ENCODE results near the gene ATP10B. TPM values are rescaled to one million over a fixed set of nuclear protein-coding genes. Genes with fewer than 3 reads are reported as not detected.

Gene ATP10B
- total and polyA plus RNA-seq, 2 of the 8 experiments (the other 6 are each of a cell fraction or from before 2014, with no cell fraction given) = 0.06 to 0.11 TPM

DNA sequence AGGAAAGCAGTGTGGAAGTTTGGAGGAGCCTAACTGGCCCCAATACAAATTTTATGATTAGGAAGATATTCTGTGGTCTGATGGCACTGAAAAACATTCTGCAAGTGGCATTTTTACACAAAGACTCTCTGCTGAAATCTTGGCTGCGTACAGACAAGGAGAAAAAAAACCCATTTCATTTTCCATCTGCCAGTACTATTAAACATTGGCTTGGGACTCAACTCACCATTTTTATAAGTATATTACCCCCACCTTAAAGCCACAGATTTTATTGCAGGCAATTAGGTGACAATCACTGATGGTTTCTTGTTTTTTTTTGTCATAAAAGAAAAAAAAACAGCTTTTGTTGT, 223.4 kb downstream of the ATP10B start:
- Histone ChIP-seq H3K18ac (ENCODE audit: extremely low read depth, low read length) (no peak overlapping the region), H3K9ac (replicated peaks in 1 of 4; ENCODE audit: extremely low read depth in 1 of 4, low read depth in 3 of 4, low read length in 3 of 4) (no peak overlapping the region), H4K5ac (ENCODE audit: insufficient read length, low read depth, low read length) (no peak overlapping the region), H3K4me2 (ENCODE audit: insufficient read depth in 1 of 2, low read depth in 2 of 2, low read length in 2 of 2) (no peak overlapping the region), H3K79me2 (ENCODE audit: control insufficient read depth in 1 of 2, insufficient read depth in 2 of 2, low read length in 2 of 2) (no peaks in the 10 kb centered on the region), H3K9me3 (ENCODE audit: insufficient read depth in 2 of 2, low read depth in 1 of 2, low read length in 1 of 2) (no peaks in the 10 kb centered on the region), H3K27ac (ENCODE audit: low read depth, low read length) (no peak overlapping the region), H2AK5ac (ENCODE audit: low read depth, low read length) (no peak overlapping the region), H3K4me3 (ENCODE audit: extremely low read depth in 1 of 4, insufficient read depth in 2 of 4, low read depth in 3 of 4, low read length in 4 of 4) (no peak overlapping the region), H2BK5ac (ENCODE audit: low read depth, low read length) (no peak overlapping the region), H2BK120ac (replicated peaks; ENCODE audit: low read depth, low read length) (no peak overlapping the region), H4K8ac (ENCODE audit: extremely low read depth, insufficient read depth, low read length) (no peak overlapping the region), H3K23ac (ENCODE audit: insufficient read length) (no peak overlapping the region), H2BK15ac (ENCODE audit: low read length) (no peak overlapping the region), H2BK20ac (ENCODE audit: low read length) (no peak overlapping the region), H3K27me3 (replicated peaks in 1 of 4; ENCODE audit: control insufficient read depth in 3 of 4, extremely low read depth in 1 of 4, insufficient read depth in 3 of 4, low read length in 3 of 4) (no peaks in the 10 kb centered on the region), H4K20me1 (replicated peaks in 1 of 2; ENCODE audit: control insufficient read depth in 1 of 2, insufficient read depth in 2 of 2, low read length in 2 of 2) (no peaks in the 10 kb centered on the region), H2BK12ac (ENCODE audit: low read depth, low read length) (no peak overlapping the region), H3K56ac (replicated peaks; ENCODE audit: insufficient read length, low read depth, low read length) (no peak overlapping the region), H3K36me3 (ENCODE audit: control insufficient read depth in 2 of 4, insufficient read depth in 4 of 4, low read length in 3 of 4) (no peaks in the 10 kb centered on the region), H3K79me1 (ENCODE audit: low read depth, low read length) (no peaks in the 10 kb centered on the region), H4K91ac (replicated peaks; ENCODE audit: insufficient read length, low read length) (no peak overlapping the region), H3K4me1 (replicated peaks in 1 of 4; ENCODE audit: control insufficient read depth in 3 of 4, insufficient read depth in 4 of 4, low read length in 3 of 4) (0 out of 7 replicates have a peak, but pooled peaks cover 0 to 3% (median 0%) of the 10 kb centered on the region in 4 experiments), H2AFZ (ENCODE audit: low read length) (no peak overlapping the region), H3K14ac (ENCODE audit: insufficient read length) (no peak overlapping the region), H3K23me2 (ENCODE audit: low read depth, low read length) (no peaks in the 10 kb centered on the region), H3K4ac (replicated peaks; ENCODE audit: insufficient read length, low read depth, low read length) (no peak overlapping the region)
- 100% methylated on average over 1 of the region's 1 CpG; no CpG with 5 or more reads in 1 of the 2 experiments for WGBS, 2 experiments (ENCODE audit: extremely low coverage in 1 of 2, insufficient coverage in 1 of 2, insufficient read length in 1 of 2, insufficient replicate concordance in 2 of 2, low coverage in 1 of 2, low lambda C conversion rate in 2 of 2, missing lambda C conversion rate in 1 of 2)
- ChIA-PET CTCF (ENCODE audit: partially characterized antibody) (interaction anchor here (0.5 kb wide), 1 partner anchor 57 kb away, joined by 4 read pairs; no protein-coding TSS in a partner anchor), POLR2A (ENCODE audit: partially characterized antibody) (no interaction called here)
- FAIRE-seq (no peak), DNase-seq (ENCODE audit: low read depth in 1 of 2, low spot score in 2 of 2) (no peak)
- TF ChIP-seq, protein P1, sequence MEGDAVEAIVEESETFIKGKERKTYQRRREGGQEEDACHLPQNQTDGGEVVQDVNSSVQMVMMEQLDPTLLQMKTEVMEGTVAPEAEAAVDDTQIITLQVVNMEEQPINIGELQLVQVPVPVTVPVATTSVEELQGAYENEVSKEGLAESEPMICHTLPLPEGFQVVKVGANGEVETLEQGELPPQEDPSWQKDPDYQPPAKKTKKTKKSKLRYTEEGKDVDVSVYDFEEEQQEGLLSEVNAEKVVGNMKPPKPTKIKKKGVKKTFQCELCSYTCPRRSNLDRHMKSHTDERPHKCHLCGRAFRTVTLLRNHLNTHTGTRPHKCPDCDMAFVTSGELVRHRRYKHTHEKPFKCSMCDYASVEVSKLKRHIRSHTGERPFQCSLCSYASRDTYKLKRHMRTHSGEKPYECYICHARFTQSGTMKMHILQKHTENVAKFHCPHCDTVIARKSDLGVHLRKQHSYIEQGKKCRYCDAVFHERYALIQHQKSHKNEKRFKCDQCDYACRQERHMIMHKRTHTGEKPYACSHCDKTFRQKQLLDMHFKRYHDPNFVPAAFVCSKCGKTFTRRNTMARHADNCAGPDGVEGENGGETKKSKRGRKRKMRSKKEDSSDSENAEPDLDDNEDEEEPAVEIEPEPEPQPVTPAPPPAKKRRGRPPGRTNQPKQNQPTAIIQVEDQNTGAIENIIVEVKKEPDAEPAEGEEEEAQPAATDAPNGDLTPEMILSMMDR (IDR thresholded peaks at IDR 0.05; ENCODE audit: control extremely low read depth in 1 of 3, insufficient read depth in 1 of 3, low read depth in 1 of 3, low read length in 3 of 3) = no peak
- TF ChIP-seq, protein P2, sequence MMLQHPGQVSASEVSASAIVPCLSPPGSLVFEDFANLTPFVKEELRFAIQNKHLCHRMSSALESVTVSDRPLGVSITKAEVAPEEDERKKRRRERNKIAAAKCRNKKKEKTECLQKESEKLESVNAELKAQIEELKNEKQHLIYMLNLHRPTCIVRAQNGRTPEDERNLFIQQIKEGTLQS (IDR thresholded peaks at IDR 0.05; ENCODE audit: insufficient read depth, low read depth, low read length) = no peak
- TF ChIP-seq GTF2F1 (IDR thresholded peaks at IDR 0.05; ENCODE audit: borderline replicate concordance, low read depth, low read length) = no peak
- no peak for TF ChIP-seq EP300 (IDR thresholded peaks at IDR 0.05; ENCODE audit: borderline replicate concordance in 1 of 2, low read depth in 2 of 2, low read length in 2 of 2)
- TF ChIP-seq EGR1 (IDR thresholded peaks at IDR 0.05; ENCODE audit: borderline replicate concordance, low read depth, low read length) = no peak
- TF ChIP-seq HDAC6 (IDR thresholded peaks at IDR 0.05; ENCODE audit: low read depth, low read length) = no peak
- no peak for TF ChIP-seq SP1 (IDR thresholded peaks at IDR 0.05; ENCODE audit: low read depth, low read length)
- no peak for TF ChIP-seq BCL11A (IDR thresholded peaks at IDR 0.05; ENCODE audit: low read depth in 2 of 2, low read length in 2 of 2)
- TF ChIP-seq RXRA (IDR thresholded peaks at IDR 0.05; ENCODE audit: insufficient read depth, low read depth, low read length) = no peak
- no peak for TF ChIP-seq SIRT6 (IDR thresholded peaks at IDR 0.05; ENCODE audit: low read length)
- no peak for TF ChIP-seq CREB1 (IDR thresholded peaks at IDR 0.05)
- no peak for TF ChIP-seq CHD2 (IDR thresholded peaks at IDR 0.05; ENCODE audit: low read length)

Measured in H1 (cell line).